22Rv1 (cell line): ENCODE results near the gene DCUN1D5.

Experiments used
- H3K27ac ChIP-seq: fragments of 450-650 bp; 2 replicates; pipeline ENCODE4 v1.5.1; 2017
- ZFX ChIP-seq: fragments of 450-650 bp; IDR thresholded peaks from 2 replicates; pipeline ENCODE4 v1.6.1; 2017; ENCODE audit warnings: antibody characterized with exemption, borderline replicate concordance
- TF ChIP-seq, protein P1 (sequence below): fragments of 450-650 bp; IDR thresholded peaks from 2 replicates; pipeline ENCODE4 v1.5.1; 2017; ENCODE audit warnings: mild to moderate bottlenecking

Gene DCUN1D5

DNA sequence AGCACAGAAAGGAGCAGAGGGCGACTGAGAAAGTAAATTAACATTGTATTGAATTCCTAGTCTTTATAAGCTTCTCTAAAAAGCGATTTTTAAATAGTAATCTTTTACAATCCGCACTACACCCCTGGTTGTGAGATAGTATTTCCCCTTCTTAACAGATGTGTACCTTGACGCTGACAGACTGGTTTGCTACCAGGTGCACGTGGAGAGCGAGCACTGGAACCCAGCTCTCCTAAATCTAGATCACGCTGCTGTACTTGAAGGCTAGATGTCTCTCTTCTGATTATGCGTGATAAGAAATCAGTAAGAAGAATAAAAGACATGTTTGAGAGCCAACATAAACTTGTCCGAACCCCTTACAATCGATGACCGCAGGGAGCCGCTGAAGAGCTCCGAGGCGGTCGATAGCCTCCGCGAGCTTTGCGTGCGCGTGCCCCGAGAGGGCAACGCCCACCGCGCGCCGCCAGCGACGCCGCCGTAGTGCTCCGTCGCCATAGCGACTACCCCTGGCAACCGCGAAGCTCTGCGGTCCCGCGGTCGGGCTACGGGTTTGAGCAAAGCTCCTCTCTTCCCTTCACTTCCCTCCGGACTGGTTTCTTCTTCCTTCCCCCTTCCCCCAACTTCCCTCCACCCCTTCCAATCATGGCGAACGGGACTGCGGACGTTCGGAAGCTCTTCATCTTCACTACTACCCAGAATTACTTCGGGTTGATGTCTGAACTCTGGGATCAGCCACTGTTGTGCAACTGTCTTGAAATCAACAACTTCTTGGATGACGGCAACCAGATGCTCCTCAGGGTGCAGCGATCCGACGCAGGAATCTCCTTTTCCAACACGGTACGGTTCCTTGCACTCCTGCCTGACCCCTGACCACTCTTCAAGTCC lies 17.2 kb upstream of the DCUN1D5 start, which contains the start of gene DYNC2H1:
Gene DYNC2H1 (plus strand): TSS at position 494 of the 885 bp plus-strand sequence. CDS start 149 bp downstream, at position 643.
- TF ChIP-seq, protein P1, sequence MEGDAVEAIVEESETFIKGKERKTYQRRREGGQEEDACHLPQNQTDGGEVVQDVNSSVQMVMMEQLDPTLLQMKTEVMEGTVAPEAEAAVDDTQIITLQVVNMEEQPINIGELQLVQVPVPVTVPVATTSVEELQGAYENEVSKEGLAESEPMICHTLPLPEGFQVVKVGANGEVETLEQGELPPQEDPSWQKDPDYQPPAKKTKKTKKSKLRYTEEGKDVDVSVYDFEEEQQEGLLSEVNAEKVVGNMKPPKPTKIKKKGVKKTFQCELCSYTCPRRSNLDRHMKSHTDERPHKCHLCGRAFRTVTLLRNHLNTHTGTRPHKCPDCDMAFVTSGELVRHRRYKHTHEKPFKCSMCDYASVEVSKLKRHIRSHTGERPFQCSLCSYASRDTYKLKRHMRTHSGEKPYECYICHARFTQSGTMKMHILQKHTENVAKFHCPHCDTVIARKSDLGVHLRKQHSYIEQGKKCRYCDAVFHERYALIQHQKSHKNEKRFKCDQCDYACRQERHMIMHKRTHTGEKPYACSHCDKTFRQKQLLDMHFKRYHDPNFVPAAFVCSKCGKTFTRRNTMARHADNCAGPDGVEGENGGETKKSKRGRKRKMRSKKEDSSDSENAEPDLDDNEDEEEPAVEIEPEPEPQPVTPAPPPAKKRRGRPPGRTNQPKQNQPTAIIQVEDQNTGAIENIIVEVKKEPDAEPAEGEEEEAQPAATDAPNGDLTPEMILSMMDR = peak; percentile 78
- no peak for TF ChIP-seq ZFX
- peak within 1 kb of the TSS; percentile 75 for H3K27ac ChIP-seq

DNA sequence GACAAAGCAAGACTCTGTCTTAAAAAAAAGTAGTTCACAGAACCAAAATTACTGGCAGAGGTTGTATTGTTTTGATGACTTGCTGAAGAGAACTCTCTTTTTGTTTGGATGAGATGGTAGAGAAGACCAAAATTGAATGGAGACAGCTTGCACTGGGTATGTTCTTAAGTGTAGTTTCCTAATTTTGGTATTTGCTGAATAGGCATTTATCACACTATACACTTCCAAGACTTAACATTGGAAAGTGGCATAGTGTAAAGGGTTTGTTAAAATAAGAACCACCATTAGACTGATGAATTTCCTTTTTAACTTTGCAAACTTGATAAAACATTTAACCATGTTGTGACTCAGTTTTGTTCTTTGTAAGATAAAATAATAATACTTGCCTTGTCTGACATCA lies 5.3 kb upstream of the DCUN1D5 start:
- H3K27ac ChIP-seq = no peak overlapping the region
- TF ChIP-seq ZFX = no peak
- TF ChIP-seq, protein P1 = no peak

DNA sequence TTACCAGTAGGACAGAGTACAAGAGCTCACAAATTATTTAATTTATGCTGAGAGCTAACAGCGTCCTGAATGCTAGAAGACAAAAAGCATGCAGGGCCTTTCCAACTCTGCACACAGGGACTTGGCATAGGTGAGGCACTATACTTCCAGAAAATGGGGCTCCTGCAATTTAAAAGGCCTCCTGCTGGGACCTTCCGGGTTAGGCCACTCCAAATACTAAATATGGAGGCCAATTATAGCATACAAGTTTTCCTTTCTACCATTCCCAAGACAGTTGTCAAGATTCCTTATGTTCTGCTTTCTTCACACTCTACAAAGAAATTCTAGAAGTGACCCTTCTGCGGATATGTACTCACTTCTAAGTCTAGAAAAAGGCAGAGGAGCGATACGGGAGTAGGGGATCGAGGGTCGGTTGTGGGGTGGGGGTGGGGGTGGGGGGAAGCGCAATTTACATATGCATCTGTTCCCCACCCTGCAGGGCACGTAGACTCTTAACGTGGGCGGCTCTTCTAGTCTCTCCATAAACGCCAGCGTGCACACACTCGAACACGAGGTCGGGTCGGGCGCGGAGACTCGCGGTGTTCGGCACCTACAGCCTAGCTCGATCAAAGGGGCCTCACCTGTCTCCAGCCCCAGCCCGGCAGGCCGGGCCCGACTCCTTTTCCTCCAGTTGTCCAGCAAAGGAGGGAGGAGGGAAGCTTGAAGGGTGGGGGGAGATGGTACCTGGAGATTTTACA lies 728 bp downstream of the DCUN1D5 start:
- no peak for TF ChIP-seq ZFX
- TF ChIP-seq, protein P1 = no peak
- H3K27ac ChIP-seq = peak overlapping the region; percentile 88

DNA sequence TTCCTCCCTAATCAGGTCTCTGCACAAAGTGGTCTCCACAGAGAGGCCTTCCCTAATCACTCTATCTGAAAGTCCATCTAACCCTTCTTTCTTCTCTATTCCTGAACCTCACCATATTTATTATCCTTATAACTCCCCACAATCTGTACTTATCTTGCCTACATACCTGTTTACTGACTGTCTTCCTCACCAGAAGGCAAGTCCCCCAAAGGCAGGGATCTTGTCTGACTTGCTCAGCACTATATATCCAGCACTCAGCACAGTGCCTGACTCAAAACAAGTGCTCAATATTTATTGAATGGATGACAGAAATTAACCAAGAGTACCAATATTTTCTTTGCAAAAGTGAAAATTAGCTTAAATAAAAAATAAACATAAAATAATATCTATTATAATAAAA lies 5.5 kb downstream of the DCUN1D5 start:
- TF ChIP-seq ZFX = no peak
- TF ChIP-seq, protein P1 = no peak
- H3K27ac ChIP-seq = no peak overlapping the region

DNA sequence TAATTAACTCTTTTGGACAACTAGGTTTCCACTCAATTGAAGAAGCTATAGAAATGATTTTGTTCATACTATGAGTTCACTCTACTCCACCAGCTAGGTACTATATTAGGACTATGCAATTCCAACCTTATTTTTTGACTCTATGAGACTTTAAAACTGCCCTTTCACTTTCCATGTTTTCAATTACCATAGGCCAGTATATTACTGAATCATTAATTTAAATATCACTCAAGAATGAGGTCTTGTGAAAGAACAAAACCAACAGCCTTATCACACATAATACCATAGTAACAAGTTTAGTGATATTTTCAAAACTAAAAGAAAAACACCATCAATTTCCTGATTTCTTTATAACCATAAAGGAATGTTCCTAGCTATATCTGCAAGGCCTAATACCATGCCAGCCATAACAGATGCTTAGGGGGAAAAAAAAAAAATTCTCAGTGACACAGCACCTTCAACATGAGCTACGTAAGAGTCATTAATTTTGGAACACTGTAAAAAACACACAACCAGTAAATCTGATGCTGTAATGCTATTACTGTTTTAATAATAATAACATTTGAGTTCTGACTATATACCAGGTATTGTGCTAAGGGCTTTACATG lies 6.1 kb downstream of the DCUN1D5 start:
- no peak overlapping the region for H3K27ac ChIP-seq
- no peak for TF ChIP-seq ZFX
- TF ChIP-seq, protein P1 = no peak

DNA sequence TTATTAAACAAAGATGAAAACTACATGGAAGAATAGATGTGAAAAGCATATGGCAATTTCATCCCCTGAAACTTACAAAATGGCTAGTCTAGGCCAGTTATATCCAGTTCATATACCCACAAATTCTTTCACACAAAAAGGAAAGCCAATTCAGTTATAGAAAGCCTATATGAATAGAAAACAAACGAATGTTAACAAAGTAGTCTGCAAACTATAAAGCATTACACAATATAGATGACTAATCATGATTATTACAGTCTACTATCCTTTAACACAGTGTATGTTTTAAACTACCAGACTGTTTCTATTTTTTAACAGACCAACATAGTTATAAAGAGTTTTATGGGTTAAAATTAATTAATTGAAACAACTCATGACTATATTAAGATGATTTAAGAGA lies 12.1 kb downstream of the DCUN1D5 start:
- no peak overlapping the region for H3K27ac ChIP-seq
- TF ChIP-seq ZFX = no peak
- TF ChIP-seq, protein P1 = no peak

DNA sequence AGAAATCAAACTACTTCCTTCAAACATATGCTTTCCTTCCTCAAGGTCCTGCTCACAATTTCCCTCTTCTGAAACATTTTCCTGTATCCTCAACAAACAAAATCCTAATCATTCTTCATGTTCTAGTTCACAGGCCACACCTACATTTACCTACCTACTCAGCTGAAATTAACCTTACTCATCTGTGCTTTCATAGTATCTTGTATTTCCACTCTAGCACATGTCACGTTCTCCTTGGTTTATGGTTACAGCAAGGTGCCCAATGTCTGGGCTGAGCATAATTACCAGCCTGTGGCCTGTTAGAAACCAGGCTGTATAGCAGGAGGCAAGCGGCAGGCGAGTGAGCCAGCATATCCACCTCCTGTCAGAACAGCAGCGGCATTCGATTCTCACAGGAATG lies 13.2 kb downstream of the DCUN1D5 start:
- TF ChIP-seq, protein P1 = no peak
- no peak for TF ChIP-seq ZFX
- H3K27ac ChIP-seq = no peak overlapping the region
